HG02981 (cell line): ENCODE results near the gene GFOD2.
"Not testable (repeated sequence)": the region's sequence is repeated elsewhere in the genome, so short reads cannot be mapped to it uniquely, and the experiment has no call there.

Source experiments
- ATAC-seq: cut with Tn5 transposase; IDR thresholded peaks from one replicate; pipeline ENCODE4 v1.9.1; 2021; ENCODE audit warnings: mild to moderate bottlenecking, moderate library complexity; ENCODE audit not compliant: unreplicated experiment

The GFOD2 gene

DNA sequence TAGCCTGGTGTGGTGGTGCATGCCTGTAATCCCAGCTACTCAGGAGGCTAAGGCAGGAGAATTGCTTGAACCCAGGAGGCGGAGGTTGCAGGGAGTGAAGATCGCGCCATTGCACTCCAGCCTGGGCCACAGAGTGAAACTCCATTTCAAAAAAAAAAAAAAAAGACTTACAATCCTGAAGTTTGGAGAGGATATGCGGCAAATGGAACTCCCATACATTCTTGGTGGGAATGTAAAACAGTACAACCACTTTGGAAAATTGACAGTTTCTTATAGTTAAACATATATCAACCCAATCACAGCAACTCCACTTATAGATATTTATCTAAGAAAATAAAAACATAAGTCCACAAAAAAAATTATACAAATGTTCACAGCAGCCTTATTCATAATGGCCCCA lies 11.9 kb downstream of the GFOD2 start:
- ATAC-seq = no peak

DNA sequence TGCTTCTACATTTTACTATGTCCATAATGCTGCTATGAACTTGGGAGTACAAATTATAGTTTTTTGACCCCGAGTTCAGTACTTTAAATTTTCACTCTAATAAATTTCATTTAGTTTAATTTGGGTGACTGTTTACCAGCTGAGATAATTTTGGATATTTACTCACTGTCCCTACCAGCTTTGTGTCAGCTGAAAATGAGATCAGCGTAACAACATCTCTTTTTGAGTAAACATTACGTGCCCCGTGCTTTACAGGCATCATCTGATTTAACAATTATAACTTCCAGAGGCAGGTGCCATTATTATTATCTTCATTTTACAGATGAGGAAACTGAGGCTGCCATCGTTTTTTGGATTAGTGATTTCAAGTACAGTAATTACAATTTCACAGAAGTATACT lies 15.0 kb downstream of the GFOD2 start:
- ATAC-seq = no peak

DNA sequence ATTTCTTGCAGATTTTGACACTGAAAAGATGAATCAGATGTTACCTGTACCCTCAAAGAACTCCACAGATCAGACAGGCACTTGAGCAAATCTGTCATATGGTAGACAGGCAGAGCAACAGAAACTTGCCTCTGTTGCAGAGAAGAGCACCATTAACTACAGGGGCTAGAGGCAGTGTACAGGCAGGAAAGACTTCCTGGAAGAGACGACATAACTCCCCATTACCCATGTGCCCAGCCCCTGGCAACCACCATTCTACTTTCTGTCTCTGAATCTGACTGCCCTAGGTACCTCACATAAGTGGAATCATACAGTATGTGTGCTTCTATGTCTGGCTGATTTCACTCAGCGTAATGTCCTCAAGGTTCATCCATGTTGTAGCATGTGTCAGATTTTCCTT lies 15.5 kb downstream of the GFOD2 start:
- ATAC-seq = no peak

DNA sequence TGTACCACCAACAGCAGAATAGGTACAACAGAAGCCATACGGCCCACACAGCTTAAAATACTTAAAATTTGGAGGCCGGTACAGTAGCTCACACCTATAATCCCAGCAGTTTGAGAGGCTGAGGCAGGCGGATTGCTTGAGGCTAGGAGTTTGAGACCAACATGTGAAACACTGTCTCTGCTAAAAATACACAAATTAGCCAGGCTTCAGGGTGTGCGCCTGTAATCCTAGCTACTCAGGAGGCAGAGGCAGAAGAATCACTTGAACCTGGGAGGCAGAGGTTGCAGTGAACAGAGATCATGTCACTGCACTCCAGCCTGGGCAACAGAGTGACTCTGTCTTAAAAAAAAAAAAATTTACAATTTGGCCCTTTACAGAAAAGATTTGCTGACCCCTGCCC lies 17.0 kb downstream of the GFOD2 start:
- ATAC-seq = no peak

DNA sequence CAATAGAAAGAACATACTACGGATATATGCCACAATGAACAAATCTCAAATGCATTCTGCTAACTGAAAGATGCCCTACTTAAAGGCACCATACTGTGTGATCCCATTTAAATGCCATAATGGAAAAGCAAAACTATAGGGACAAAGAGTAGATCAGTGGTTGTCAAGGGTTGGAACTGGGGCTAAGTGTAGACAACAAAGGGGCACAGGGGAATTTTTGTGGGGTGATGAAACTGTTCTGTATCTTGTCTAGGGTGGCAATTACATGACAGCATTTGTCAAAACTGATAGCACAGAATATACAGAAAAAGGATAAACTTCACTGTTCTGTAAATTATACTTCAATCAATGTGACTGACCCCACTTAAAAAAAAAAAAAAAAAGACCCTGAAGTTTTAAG lies 17.7 kb downstream of the GFOD2 start:
- ATAC-seq = no peak

DNA sequence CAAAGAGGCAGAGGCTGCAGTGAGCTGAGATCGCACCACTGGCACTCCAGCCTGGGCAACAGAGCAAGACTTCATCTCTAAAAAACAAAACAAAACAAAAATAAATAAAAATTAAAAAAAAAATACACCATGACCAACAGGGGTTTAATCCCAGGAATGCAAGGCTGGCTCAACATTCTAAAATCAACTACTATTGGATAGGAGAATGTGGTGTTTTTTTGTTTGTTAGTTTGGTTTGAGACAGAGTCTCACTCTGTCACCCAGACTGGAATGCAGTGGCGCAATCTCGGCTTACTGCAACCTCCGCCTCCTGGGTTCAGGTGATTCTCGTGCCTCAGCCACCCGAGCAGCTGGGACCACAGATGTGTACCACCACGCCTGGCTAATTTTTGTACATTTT lies 19.9 kb downstream of the GFOD2 start:
- no peak for ATAC-seq

DNA sequence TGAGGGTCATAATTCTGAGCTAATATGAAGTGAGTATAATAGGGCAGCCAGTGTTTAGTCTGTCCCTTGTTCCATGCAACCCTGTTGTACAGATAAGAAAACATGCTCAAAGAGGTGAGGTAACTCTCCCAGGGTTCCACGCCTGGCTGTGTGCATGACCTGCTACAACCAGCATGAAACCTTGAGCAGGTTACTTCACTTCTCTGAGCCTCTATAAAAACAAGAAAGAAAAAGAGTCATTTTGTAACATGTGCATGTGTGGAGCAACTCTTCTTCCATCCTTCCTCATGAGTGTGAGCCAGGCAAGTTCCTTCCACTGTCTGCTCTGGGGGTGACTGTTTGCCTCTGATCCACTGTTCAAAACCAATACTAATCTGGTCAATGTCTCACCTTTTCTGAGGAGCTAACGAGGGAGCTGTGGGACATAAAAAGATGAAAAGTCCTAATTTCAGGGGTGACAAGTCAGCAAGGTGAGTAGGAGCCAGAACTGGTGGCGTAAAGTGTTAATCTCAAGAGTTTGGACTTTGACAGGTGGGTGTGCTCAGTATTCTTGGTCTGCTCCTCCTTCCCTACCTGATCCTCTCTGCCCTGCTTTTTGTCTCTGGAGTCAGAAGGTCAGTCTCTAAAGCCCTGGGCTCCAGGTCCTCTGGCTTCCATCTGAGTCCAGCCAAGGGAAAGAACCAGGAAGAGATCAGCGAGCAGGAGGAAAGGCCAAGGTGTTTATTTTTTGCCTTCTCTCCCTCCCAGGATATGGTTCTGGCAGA lies 21.5 kb downstream of the GFOD2 start:
- no peak for ATAC-seq

DNA sequence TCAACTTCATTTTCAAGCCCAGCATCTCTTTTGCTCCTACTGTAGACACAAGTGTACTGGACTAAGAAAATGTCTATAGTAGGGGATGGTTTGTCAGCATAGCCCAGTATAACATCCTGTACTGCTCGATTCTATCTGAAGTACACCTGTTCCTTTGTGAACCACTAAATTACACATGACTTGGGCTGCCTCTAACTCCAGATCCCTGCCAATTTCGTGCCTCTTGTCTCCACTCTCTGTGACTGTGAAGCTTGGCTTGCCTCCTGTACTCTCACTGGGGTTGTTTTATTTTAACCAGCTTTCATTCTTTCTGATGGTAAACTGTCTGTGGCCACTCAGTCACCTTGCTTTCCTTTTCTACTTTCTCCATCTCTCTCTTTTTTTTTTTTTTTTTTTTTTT lies 24.5 kb downstream of the GFOD2 start:
- ATAC-seq = no peak

DNA sequence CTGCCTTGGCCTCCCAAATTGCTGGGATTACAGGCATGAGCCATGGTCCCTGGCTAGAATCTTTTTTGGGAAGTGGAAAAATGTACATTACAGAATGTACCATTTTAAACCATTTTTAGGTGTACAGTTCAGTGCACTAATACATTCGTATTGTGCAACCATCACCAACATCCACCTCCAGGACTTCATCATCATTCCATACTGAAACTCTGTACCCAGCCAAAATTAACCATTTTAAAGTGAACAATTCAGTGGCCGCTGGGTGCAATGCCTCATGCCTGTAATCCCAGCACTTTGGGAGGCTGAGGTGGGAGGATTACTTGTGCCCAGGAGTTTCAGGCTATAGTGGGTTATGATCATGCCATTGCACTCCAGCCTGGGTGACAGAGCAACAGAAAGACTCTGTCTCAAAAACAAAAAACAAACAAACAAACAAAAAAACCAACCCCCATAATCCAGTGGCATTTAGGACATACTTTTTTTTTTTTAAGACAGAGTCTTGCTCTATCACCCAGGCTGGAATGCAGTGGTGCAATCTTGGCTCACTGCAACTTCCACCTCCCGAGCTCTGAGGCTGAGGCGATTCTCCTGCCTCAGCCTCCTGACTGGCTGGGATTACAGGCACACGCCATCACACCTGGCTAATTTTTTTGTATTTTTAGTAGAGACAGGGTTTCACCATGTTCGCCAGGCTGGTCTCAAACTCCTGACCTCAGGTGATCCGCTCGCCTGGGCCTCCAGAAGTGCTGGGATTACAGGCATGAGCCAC lies 25.4 kb downstream of the GFOD2 start:
- ATAC-seq = not testable (repeated sequence)

DNA sequence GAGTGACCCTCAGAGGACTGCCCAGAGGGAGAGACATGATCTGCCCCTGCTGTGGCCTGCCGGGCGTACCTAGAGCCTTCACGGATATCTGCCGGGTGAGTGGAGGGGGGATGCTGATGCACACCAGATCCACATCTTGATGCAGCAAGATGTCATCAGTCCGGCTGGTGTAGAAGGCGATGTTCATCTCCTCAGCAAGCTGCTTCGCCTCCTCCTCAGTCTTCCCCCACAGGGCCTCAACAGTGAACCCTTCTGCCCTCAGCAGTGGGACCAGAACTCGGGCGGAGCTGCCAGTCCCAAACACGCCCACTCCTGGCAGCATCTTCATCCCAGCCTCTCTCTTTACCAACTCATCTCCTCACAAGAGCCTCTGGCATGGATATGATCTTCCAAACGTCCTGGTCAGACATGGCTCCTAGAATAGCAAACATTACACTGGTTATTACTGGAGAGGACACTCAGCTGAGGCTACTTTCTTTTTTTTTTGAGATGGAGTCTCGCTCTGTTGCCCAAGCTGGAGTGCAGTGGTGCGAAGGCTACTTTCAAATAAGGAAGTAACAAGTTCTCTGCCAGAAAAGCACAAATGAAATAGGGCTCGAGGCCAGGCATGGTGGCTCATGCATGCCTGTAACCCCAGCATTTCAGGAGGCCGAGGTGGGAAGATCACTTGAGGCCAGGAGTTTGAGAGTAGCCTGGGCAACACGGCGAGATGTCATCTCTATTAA lies 33.6 kb downstream of the GFOD2 start:
- ATAC-seq = no peak

DNA sequence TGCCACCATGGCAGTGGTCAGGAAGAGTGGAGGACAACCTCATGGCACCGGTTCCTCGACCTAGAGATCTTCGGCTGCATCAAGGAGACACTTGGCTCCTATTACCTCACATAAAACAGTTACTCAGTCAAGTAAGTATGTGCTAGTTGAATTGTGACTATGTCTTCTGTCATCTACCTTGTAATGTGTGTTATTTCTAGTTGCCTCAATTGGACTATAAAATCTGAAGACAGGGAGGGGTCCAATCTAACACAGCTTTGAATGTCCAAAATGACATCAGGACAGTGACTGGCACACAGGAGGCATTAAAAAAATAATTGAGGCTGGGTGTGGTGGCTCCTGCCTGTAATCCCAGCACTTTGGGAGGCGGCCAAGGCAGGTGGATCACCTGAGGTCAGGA lies 35.3 kb downstream of the GFOD2 start:
- no peak for ATAC-seq

DNA sequence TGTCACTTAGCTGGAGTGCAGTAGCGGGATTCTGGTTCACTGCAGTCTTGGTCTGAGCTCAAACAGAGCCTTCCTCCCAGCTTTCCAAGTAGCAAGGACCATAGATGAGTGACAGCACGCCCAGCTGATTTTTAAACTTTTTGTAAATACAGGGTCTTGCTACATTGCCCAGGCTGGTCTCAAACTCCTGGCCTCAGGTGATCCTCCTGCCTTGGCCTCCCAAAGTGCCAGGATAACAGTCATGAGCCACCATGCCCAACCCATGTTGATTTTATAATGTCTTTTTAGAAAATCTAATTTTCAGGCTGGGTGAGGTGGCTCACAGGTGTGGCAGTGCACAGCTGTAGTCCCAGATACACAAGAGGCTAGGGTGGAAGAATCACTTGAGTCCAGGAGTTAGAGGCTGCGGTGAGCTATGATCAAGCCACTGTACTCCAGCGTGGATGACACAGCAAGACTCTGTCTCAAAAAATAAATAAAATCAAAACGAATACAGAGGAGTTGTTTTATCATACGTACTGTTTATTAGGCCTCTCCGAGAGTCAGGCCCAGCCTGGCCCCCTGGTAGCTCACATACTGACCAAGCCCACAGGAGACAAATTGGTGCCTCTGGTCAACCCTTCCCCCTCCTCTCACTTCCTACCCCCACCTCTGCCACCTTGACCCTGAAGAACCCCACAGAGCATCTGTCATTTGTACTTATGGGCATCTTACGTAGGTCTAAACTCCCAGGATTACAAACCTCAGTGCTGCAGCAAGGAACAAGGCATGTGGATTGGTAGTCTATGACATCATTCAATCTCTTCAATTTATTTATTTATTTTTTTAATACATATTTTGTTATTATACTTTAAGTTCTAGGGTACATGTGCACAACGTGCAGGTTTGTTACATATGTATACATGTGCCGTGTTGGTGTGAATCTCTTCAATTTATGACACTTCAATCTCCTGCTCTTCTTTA lies 38.9 kb downstream of the GFOD2 start:
- ATAC-seq = no peak

DNA sequence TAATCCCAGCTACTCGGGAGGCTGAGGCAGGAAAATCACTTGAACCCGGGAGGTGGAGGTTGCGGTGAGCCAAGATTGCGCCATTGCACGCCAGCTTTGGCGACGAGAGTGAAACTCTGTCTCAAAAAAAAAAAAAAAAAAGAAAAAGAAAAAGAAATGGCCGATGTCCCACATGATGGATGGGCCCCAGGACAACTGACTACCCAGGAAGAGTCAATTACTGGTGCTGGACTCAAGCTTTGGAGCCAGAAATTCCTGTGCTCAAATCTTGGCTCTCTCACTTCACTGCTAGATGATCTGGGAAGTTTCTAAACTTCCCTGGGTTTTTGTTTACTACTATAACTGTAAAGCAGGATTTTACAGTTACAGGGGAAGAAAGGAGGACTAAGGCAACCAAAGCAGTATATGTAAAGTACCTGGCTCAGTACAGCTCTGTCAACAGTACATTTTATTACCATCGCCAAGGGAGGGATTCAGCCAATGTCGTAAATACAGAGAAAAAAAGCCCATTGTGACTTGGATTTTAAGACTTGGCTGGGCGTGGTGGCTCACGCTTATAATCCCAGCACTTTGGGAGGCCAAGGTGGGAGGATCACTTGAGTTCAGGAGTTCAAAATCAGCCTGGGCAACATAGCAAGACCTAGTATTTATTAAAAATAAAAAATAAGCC lies 40.6 kb downstream of the GFOD2 start:
- ATAC-seq = no peak

DNA sequence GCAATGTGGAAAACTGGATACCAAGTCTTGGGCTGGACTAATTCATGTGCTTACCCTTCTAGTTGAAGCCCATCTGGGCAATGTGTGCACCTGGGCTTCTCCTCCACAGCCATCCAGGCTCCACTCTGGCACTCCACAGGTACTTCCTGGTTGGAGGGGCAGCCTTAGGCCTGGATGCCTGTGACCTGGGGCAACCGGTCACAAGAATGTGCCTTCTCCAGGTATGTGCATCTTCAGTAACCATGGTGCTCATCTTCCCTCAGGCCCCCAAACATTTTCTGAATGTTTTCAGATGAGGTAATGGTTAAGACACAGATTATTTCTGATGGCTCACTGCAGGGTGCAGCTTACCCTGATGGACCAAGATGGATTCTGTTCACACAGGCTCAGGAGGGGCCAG lies 41.4 kb downstream of the GFOD2 start:
- no peak for ATAC-seq

DNA sequence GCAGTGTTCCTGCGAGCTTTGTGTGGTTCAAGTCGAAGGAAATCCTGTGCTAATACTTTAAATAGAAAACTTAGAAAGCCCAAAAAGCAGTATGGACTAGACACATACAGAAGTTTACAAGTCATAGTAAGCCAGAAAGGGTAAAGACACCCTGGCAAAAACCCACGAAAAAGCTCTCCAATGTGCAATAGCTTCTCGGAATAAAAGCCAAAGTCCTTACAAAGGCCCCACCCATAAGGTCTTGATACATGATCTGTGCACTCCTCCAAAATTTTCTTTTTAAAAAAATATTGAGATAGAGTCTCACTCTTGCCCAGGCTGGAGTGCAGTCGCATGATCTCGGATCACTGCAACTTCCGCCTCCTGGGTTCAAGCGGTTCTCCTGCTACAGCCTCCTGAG lies 42.2 kb downstream of the GFOD2 start:
- ATAC-seq = no peak

DNA sequence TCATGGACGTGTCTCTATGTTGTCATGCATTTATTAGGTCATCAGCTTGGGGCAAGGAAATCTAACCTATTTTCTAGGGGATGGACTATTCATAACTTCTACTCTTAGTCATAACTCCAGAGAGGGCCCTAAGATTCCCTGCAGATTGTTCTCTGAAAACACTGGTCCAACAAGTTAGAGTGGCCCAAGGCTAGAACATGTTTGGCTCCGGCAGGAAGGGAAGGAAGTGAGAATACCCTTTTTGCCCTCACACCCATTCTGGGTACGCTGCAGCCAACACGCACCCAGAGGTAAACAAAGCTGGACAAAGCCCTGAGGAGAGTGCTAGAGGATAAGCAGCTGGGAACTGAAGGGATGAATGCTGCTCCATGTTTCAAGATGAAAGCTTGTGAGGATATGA lies 42.6 kb downstream of the GFOD2 start:
- ATAC-seq = no peak

DNA sequence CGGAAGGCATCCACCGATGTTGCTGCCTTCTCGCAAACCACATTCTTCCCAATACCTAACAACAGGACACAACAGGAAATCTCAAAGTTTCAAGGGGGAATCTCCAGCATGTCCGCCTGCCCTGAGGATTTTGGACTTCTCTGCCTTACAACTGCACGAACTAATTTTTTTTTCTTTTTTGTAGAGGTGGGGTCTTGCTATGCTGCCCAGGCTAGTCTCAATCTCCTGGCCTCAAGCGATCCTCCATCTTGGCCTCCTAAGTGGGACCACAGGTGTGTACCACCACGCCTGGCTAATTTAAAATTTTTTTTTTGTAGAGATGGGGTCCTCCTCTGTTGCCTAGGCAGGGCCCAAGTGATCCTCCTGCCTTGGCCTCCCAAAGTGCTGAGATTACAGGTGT lies 43.1 kb downstream of the GFOD2 start:
- no peak for ATAC-seq

DNA sequence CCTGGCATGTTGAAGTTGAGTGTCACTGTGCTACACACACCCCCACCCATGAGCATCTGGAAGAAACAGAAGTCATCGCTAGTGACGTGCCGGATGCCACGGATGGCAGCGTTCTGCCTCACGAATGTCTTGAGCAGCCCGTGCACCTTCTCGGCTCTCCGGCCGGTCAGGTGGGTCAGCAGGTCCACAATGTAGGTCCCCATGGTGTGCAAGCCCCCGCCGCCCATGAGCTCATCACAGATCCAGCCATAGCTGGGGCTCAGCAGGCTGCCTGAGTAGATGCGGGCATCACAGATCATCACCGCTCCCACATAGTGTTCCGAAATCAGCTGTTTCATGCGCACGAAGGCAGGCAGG lies 43.6 kb downstream of the GFOD2 start:
- ATAC-seq = no peak

DNA sequence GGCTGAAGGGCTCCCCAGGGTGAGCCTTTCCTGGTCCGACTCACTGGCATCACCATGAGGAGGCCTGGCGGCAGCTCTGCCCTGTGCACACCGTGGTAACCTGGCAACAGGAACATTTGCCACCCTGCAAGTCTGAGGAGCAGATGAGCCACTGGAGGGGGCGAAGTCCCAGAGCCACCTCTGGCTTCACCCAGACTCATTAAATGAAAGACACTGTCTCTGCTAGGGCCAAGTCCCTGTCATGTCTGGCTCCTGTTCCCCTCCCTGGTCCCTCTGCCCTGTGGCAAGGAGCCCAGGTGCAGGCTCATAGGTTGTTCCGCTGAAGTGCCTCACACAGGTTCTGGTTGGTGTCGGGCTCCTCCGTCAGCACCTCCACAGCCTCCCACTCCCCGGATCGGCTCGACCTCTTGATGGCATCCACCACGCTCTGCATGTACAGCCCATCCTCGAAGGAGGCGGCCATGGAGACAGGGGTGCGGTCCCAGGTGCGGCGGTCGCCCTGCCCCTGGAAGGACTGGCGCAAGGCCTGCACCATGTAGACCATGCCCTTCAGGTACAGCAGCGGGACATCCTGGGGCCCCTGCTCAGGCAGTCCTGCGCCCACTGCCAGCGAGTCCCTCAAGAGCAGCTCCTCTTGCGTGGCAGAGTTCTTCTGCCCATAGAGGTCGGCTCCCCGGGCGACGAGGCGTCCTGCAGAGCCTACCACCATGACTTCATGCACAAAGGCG lies 44.1 kb downstream of the GFOD2 start:
- no peak for ATAC-seq
